ENCODE measurements around the gene POLG2. TPM values are rescaled to one million over a fixed set of nuclear protein-coding genes. Genes with fewer than 3 reads are reported as not detected.

The POLG2 gene
- total RNA-seq (2014; rRNA removed; shearing (Covaris generic)) = 42.3 and 47.8 TPM in 2 replicates

DNA sequence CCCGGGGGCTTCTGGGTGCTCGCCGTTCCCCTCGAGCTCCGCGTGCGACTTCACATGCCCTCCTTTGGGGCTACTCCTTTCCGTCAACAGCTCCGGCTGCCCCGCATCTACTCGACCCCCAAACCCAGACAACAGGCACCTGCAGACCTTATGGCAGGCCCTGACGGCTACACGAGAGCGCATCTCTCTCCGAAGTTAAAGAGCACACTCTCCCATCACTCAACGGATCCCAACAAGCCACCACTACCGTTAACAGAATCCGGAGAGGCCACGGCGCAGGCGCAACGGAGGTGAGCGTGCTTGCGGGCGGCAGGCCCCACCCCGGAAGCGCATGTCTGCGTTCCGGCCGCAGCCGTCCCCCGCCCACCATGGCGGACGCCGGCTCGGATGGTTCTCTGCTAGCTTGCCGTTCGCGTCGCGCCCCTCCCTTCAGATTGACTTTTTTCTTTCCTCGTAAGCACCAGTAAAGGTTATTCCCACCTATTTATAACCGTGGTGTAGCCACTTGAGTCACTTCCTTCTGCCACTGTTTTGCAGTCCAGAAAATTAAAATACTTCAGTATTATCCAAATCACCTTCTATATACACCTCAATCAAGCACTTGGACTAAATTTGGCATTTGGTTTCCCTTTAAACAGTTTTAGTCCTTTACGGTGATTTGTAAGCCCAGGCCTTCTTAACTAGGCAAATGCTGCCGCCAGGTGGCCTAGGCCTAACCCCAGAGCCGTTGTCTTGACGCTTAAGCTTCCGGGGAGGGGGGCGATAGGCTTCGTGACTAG, at the start of gene POLG2:
Gene POLG2, minus strand, starts transcription at position 269 of the 779 bp plus-strand sequence. Its CDS starts 86 bp downstream, at position 183.
- H3K36me3 ChIP-seq (replicated peaks; ENCODE audit: control insufficient read depth, insufficient read depth, low read length) = peaks cover 30% of the 10 kb centered on the region
- DNase-seq = peak; percentile 93
- no peaks in the 10 kb centered on the region for H3K27me3 ChIP-seq (ENCODE audit: control insufficient read depth, insufficient read depth, low read length)
- H3K4me3 ChIP-seq (ENCODE audit: insufficient read depth, low read depth, low read length) = peak within 1 kb of the TSS; percentile 86

DNA sequence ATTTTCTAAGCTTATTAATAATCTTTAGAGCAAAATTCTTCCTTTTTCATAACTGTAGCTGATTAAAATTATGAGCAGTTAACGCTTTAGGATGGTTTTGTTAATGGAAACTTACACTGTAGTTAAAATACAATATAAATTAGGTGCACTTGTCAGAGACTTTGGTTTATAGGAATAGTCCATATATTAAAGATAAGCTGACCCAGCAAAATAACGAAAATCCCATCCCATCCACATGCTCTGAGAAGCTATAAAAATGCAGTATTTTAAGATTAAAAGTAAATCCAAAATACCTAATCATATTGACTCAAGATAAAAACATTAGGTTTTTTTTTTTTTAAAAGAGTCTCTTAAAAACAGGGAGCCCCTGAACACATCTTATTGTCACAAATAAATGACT, 47.9 kb upstream of the POLG2 start:
- peaks cover 4% of the 10 kb centered on the region for H3K36me3 ChIP-seq (replicated peaks; ENCODE audit: control insufficient read depth, insufficient read depth, low read length)
- no peak overlapping the region for H3K4me3 ChIP-seq (ENCODE audit: insufficient read depth, low read depth, low read length)
- no peak for DNase-seq
- H3K27me3 ChIP-seq (ENCODE audit: control insufficient read depth, insufficient read depth, low read length) = no peaks in the 10 kb centered on the region

DNA sequence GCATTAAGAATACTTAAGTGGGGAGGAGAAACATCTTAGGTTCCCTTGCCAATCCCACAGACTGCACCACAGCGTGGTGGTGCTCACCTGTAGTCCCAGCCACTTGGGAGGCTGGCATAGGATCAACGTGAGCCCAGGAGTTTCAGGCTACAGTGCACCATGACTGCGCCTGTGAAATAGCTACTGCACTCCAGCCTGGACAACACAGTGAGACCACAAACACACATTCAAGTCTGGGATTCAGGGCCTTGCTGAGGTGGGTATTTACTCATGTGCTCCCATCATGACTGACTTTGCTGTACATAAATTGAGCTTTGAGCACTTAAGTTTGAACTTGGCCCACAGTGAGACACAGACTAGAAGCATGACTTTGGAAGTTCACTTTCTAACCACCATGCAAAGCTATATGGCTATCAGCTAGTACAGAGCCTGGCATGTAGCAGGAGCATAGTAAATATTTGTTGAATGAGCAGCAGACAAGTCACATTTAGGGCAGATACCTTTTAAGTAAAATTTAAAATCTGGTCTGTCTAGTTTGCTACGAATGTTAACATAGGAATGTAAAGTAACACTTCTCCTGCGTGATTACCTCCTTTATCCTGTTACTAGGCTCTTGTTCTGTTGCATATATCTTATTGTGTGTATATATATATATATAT, 43.4 kb upstream of the POLG2 start:
- no peak for DNase-seq
- peaks cover 17% of the 10 kb centered on the region for H3K36me3 ChIP-seq (replicated peaks; ENCODE audit: control insufficient read depth, insufficient read depth, low read length)
- no peaks in the 10 kb centered on the region for H3K27me3 ChIP-seq (ENCODE audit: control insufficient read depth, insufficient read depth, low read length)
- H3K4me3 ChIP-seq (ENCODE audit: insufficient read depth, low read depth, low read length) = no peak overlapping the region

DNA sequence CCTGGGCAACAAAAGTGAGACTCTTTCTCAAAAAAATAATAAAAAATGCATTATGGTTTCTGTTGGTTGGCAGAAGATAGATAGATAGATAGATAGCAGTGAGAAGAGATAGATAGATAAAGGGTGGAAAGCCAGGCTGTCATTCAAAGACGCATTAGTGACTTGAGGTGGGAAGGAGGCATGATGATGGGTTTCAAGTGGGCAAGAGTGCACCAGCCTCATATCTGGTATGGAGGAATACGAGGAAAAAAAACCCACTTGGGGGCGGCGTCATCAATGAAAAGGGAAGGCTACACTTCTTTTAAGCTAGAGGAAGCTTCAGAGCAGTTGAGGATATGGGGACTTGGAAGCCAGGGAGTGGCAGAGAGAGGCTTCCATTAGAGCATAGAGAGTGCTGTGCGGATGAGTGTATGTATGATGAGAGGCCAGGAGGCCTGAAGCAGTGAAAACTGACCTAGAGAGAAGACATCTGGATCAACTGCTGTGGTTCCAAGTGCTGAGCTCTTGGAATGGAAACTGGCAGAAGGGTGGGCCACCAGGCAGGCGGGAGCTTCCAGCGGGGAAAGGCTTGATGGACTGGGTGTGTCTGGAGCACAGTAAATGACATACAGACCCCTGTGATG, 41.8 kb upstream of the POLG2 start:
- Histone ChIP-seq H3K4me3 (ENCODE audit: insufficient read depth, low read depth, low read length) (no peak overlapping the region), H3K27me3 (ENCODE audit: control insufficient read depth, insufficient read depth, low read length) (no peaks in the 10 kb centered on the region), H3K36me3 (replicated peaks; ENCODE audit: control insufficient read depth, insufficient read depth, low read length) (peaks cover 29% of the 10 kb centered on the region)
- no peak for DNase-seq

DNA sequence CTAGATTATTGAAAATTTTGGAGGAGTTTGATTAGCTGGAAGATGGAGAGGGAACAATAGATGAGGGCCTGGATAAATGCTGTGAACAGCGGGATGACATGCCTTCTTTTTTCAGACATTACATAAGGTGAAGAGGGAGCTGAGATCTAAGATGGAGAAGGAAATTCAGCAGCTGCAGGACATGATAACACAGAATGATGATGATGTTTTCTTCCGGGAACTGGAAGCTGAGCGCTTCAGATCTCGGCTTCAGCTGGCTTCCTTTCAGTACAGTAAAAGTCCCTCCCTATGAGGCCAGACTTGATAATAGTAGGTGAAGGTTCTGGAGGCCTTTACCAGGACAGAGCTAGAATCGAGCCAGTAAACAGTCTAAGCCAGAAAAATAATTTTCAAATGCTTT, 40.6 kb upstream of the POLG2 start:
- H3K36me3 ChIP-seq (replicated peaks; ENCODE audit: control insufficient read depth, insufficient read depth, low read length) = peaks cover 39% of the 10 kb centered on the region

DNA sequence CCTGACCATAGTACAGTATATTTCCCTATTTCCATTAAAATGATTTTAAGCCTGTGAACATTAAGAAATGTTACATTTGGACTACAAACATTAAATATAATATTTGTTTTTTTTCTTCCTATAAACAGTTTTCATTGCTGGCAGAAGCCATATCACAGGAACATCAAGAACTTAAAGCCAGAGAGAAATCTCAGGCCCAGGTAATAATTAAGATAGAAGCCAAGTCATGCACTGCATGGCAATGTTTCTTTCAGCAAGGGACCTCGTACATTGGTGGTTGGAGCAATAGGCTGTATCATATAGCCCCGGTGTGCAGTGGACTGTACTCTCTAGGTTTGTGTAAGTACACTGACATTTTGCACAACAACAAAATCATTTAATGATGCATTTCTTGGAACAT, 40.1 kb upstream of the POLG2 start:
- Histone ChIP-seq H3K27me3 (ENCODE audit: control insufficient read depth, insufficient read depth, low read length) (no peaks in the 10 kb centered on the region), H3K4me3 (ENCODE audit: insufficient read depth, low read depth, low read length) (no peak overlapping the region), H3K36me3 (replicated peaks; ENCODE audit: control insufficient read depth, insufficient read depth, low read length) (peaks cover 43% of the 10 kb centered on the region)
- no peak for DNase-seq

More for the DNA sequence above, 40.6 kb upstream of the POLG2 start:
- Histone ChIP-seq H3K4me3 (ENCODE audit: insufficient read depth, low read depth, low read length) (no peak overlapping the region), H3K27me3 (ENCODE audit: control insufficient read depth, insufficient read depth, low read length) (no peaks in the 10 kb centered on the region)
- no peak for DNase-seq

DNA sequence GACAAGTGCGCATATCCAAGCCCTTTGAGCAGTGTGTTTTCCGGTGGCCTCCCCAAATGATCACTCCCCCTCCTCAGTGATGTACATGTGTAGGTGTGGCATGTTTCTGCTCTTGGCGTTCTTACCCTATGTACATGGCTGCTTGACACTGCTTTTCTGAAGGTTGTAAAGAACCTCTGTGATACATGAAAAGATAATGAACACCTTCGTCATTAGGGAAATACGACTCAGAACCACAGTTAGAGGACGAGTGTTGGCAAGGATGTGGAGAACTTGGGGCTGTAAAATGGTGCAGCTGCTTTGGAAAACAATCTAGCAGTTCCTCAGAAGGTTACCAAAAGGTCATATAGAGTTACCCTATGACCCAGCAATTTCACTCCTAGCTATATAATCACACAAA, 38.5 kb upstream of the POLG2 start:
- Histone ChIP-seq H3K4me3 (ENCODE audit: insufficient read depth, low read depth, low read length) (no peak overlapping the region), H3K36me3 (replicated peaks; ENCODE audit: control insufficient read depth, insufficient read depth, low read length) (peaks cover 52% of the 10 kb centered on the region), H3K27me3 (ENCODE audit: control insufficient read depth, insufficient read depth, low read length) (no peaks in the 10 kb centered on the region)
- DNase-seq = no peak

DNA sequence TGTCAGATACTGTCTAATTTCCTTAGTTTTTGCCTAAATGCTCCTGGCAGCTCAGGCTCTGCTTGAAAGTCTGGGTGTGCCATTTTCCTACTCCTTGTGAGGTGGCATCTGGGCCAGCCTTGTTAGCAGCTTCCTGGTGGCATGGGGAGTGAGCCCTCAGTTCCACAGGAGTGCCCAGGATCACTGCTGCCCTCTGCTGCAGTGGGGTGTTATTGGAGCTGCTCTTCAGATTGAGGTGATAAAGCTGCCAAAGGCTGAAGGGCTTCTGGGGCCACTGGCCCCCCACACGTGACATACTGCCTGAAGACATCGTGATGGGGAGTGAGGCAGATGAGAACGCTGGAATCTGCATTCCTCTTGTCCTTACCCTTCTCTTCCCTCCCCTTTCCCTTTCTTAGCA, 37.3 kb upstream of the POLG2 start:
- no peak for DNase-seq
- Histone ChIP-seq H3K4me3 (ENCODE audit: insufficient read depth, low read depth, low read length) (no peak overlapping the region), H3K36me3 (replicated peaks; ENCODE audit: control insufficient read depth, insufficient read depth, low read length) (peaks cover 58% of the 10 kb centered on the region)

DNA sequence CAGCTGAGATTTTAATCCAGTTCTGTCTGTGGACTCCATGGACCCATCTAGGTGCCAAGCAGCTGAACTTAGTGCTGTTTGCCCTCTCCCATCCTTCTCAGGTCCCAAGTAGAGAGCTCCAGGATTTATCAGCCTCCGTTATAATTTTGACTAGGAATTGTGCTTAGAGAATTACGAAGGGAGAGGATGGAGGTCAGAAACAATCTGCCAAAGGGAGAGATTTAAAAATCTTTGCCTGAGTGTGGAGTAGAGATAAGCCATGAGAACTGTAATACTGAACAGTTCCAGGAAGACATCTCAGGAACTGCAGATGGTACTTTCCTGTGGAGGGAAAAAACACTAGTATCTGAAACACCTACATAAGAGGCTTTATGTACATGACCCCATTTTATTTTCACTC, 36.9 kb upstream of the POLG2 start:
- Histone ChIP-seq H3K27me3 (ENCODE audit: control insufficient read depth, insufficient read depth, low read length) (no peaks in the 10 kb centered on the region), H3K36me3 (replicated peaks; ENCODE audit: control insufficient read depth, insufficient read depth, low read length) (peaks cover 62% of the 10 kb centered on the region), H3K4me3 (ENCODE audit: insufficient read depth, low read depth, low read length) (no peak overlapping the region)
- no peak for DNase-seq

More for the DNA sequence above, 37.3 kb upstream of the POLG2 start:
- H3K27me3 ChIP-seq (ENCODE audit: control insufficient read depth, insufficient read depth, low read length) = no peaks in the 10 kb centered on the region

DNA sequence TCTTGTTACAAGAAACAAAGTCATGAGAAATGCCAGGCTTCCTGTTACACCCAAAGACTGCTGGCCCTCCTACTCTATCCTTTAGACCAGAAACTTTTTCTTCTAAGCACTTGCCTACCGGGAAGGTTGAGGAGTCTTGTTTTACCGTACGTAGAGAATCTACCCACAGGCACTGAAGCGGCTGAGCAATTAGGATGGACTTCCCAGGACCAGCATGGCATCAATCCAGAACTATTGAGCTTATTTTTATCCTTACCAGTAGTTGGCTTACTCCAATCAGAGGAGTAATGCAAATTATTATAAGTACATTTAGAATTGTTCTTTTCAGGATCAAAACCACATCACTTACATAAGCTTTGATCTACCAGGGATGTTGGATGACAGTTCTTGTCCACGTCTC, 35.6 kb upstream of the POLG2 start:
- no peak overlapping the region for H3K4me3 ChIP-seq (ENCODE audit: insufficient read depth, low read depth, low read length)
- peaks cover 66% of the 10 kb centered on the region for H3K36me3 ChIP-seq (replicated peaks; ENCODE audit: control insufficient read depth, insufficient read depth, low read length)
- H3K27me3 ChIP-seq (ENCODE audit: control insufficient read depth, insufficient read depth, low read length) = no peaks in the 10 kb centered on the region
- DNase-seq = no peak

DNA sequence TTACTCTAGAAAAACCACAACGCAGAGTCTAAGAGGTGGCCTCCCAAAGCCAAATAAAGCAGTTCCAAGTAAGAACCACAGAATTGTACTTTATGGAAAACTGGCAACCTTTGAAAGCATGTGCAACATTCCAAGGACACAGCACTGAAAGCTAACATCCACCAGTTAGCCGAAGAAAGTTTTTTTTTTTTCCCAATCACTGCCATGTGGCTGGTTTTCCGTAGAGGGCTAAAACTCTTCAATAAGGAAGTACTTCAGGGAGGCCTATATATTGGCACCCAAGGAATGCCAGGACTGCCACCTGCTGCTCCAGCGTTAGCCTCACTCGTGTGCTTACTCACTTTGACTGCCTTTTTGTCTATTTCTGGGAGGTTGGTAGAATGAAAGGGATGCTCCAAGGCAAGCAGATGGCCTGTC, 35.1 kb upstream of the POLG2 start:
- Histone ChIP-seq H3K27me3 (ENCODE audit: control insufficient read depth, insufficient read depth, low read length) (no peaks in the 10 kb centered on the region), H3K36me3 (replicated peaks; ENCODE audit: control insufficient read depth, insufficient read depth, low read length) (peaks cover 63% of the 10 kb centered on the region), H3K4me3 (ENCODE audit: insufficient read depth, low read depth, low read length) (no peak overlapping the region)
- DNase-seq = no peak

DNA sequence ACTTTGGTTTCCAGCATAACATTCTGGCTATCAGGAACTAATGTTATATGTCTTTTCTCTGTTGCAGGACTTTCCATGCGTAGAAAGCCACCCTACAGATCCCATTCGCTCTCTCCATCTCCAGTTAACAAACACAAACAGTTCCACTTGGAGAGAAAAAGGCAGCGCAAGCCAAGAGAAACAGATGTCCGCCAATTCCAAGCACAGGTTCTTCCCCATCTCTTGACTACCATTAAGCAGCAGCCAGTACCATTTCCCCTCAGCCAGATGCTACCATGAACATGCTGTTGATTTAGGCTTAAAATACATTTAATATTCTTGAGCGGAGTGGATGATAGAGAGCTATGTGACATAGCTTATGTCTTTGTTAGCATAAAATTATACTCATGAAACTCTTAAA, 32.4 kb upstream of the POLG2 start:
- H3K36me3 ChIP-seq (replicated peaks; ENCODE audit: control insufficient read depth, insufficient read depth, low read length) = peaks cover 57% of the 10 kb centered on the region
- no peak overlapping the region for H3K4me3 ChIP-seq (ENCODE audit: insufficient read depth, low read depth, low read length)
- H3K27me3 ChIP-seq (ENCODE audit: control insufficient read depth, insufficient read depth, low read length) = no peaks in the 10 kb centered on the region
- DNase-seq = no peak

DNA sequence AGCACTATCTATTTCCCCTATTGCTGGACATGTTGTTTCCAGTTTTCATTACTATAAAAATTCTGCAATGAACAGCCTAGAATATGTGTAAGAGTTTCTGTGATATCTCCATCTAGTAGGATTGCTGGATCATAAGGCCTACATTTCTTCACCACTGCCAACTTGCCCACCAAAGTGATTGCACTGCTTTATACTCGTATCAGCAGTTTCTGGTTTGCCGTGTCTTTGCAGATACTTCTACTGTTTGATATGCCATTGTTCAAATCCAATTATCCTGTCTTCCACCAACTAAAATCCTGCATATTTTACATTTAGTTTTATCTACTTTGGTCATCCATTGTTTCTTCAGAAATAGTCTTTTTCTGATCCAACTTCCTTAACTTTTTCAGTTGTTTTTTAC, 31.1 kb upstream of the POLG2 start:
- Histone ChIP-seq H3K27me3 (ENCODE audit: control insufficient read depth, insufficient read depth, low read length) (no peaks in the 10 kb centered on the region), H3K36me3 (replicated peaks; ENCODE audit: control insufficient read depth, insufficient read depth, low read length) (peaks cover 53% of the 10 kb centered on the region), H3K4me3 (ENCODE audit: insufficient read depth, low read depth, low read length) (no peak overlapping the region)
- DNase-seq = no peak

DNA sequence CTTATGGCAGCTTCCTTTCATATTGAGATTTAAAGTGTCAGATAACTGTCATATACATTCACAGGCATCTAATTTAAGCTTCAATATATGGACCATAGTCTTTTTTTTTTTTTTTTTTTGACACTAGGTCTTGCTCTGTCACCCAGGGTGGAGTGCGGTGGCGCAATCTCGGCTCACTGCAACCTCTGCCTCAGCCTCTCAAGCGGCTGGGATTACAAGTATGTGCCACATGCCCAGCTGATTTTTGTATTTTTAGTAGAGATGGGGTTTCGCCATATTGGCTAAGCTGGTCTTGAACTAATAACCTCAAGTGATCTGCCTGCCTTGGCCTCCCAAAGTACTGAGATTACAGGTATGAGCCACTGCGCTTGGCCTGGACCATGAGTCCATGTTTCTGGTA, 23.5 kb upstream of the POLG2 start:
- Histone ChIP-seq H3K4me3 (ENCODE audit: insufficient read depth, low read depth, low read length) (no peak overlapping the region), H3K27me3 (ENCODE audit: control insufficient read depth, insufficient read depth, low read length) (no peaks in the 10 kb centered on the region), H3K36me3 (replicated peaks; ENCODE audit: control insufficient read depth, insufficient read depth, low read length) (peaks cover 25% of the 10 kb centered on the region)
- no peak for DNase-seq

DNA sequence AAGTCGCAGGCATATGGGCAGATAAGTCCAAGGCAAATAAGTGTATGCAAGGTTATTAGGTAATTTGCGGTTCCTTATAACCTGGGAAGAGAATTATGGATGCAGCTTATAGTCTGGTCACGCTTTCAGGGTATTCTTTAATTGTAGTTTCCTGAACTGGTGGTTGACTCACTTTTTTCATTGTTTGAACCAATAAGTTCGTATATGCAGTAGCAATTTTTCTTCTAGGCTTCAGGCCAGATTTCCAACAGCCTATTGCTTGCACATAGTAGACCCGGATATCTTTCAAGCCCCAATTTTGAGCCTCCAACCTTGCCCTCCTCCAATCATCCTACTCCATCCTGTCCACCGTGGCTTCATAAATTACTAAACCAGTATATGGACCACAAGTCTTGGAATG, 22.7 kb upstream of the POLG2 start:
- DNase-seq = no peak
- Histone ChIP-seq H3K4me3 (ENCODE audit: insufficient read depth, low read depth, low read length) (no peak overlapping the region), H3K36me3 (replicated peaks; ENCODE audit: control insufficient read depth, insufficient read depth, low read length) (peaks cover 29% of the 10 kb centered on the region), H3K27me3 (ENCODE audit: control insufficient read depth, insufficient read depth, low read length) (no peaks in the 10 kb centered on the region)

Measured in H7 (cell line).